Kidney (tissue), 14 donors: ENCODE data around the gene ATP11B. TPM values are rescaled to one million over a fixed set of nuclear protein-coding genes. Genes with fewer than 3 reads are reported as not detected.

Experiments used
- DNase-seq, 5 donors: peaks; one replicate each; pipeline ENCODE4 v3.0.0-alpha.2; 2013 to 2020
- FAIRE-seq: peaks from 2 replicates; lab custom pipeline; 2012; peaks lifted over from hg19 to GRCh38; lab: Jason Lieb, UNC
- H3K27ac ChIP-seq, 2 donors: one replicate each; pipeline ENCODE4 v1.7.0; 2013; ENCODE audit warnings: low read depth in 2 of 2, low read length in 2 of 2, inconsistent platforms in 1 of 2
- H3K27me3 ChIP-seq: one replicate; pipeline ENCODE4 v1.7.1; 2013; ENCODE audit warnings: low read length, inconsistent platforms; ENCODE audit not compliant: control insufficient read depth, insufficient read depth
- H3K36me3 ChIP-seq, 3 donors: one replicate each; pipeline versions ENCODE4 v1.7.0 to v1.7.1; 2013; ENCODE audit warnings: low read length in 3 of 3, control low read depth in 1 of 3, inconsistent platforms in 1 of 3; ENCODE audit not compliant: insufficient read depth in 3 of 3, control insufficient read depth in 2 of 3
- H3K4me1 ChIP-seq, 3 donors: one replicate each; pipeline versions ENCODE4 v1.7.0 to v1.7.1; 2013; ENCODE audit warnings: low read length in 3 of 3, inconsistent platforms in 1 of 3, low read depth in 1 of 3; ENCODE audit not compliant: control insufficient read depth in 2 of 3, insufficient read depth in 2 of 3
- H3K4me3 ChIP-seq, 3 donors: one replicate each; pipeline versions ENCODE4 v1.7.0 to v1.8.1; 2013; ENCODE audit warnings: low read length in 3 of 3, control low read depth in 1 of 3, inconsistent platforms in 1 of 3
- H3K9ac ChIP-seq, 3 donors: one replicate each; pipeline versions ENCODE4 v1.7.0 to v1.7.1; 2013; ENCODE audit warnings: low read length in 3 of 3, control low read depth in 1 of 3, inconsistent platforms in 1 of 3
- H3K9me3 ChIP-seq, 3 donors: one replicate each; pipeline versions ENCODE4 v1.7.0 to v1.7.1; 2013; ENCODE audit warnings: low read length in 3 of 3, control low read depth in 1 of 3, inconsistent platforms in 1 of 3; ENCODE audit not compliant: control insufficient read depth in 2 of 3, insufficient read depth in 1 of 3
- CTCF ChIP-seq: IDR thresholded peaks from 3 replicates; pipeline ENCODE4 v1.5.1; 2012; ENCODE audit warnings: mild to moderate bottlenecking, moderate library complexity, borderline replicate concordance; ENCODE audit not compliant: insufficient read depth; ENCODE audit errors: extremely low read depth
- intact Hi-C: fragments of 100-400 bp; cut with DNase I; formaldehyde crosslinking; loops from one replicate; pipeline ENCODE4 v1.11.1; 2022
- polyA plus RNA-seq: library from polyadenylated mRNA; stranded (reverse); fragments of 350-450 nt; fragmentation: Illumina TruSeq; extraction: RNeasy Lipid Tissue Mini Kit (QIAGEN cat#74804); gene quantifications from one replicate; pipeline ENCODE4 v1.2.3, GENCODE V29; 2014; ENCODE audit warnings: low read depth, low replicate concordance; ENCODE audit not compliant: insufficient read depth
- total RNA-seq: library from RNA; stranded (reverse); fragmentation: NEBNext Ultra II Directional; extraction: Animal tissue kit (Norgen Biotek cat#: 25700); gene quantifications from one replicate; pipeline ENCODE4 v1.2.1, GENCODE V29; 2021
- donor health status: control.
- donor health status: control.
- donor health status: control.
- donor health status: control.
- donor health status: control.
- donor health status: DM: yes; HTN: yes; CAD: no.
- donor health status: Normal renal cell carcinoma (clear cell type).

ATP11B gene
- total and polyA plus RNA-seq, 2 donors from 2014 or later, result 8.0 to 65.0 TPM

GRCh38 chr3:182909318-182910040 is 116.2 kb downstream of the ATP11B start:
- Histone ChIP-seq H3K4me1 (no peaks in the 10 kb centered on the region), H3K9me3 (no peaks in the 10 kb centered on the region), H3K27me3 (no peaks in the 10 kb centered on the region), H3K27ac (no peak overlapping the region), H3K4me3 (no peak overlapping the region), H3K9ac (no peak overlapping the region), H3K36me3 (peaks cover 0 to 7% (median 3%) of the 10 kb centered on the region in 3 donors)
- TF ChIP-seq CTCF, result peak; percentile 31
- intact Hi-C loops, result no loop called here
- FAIRE-seq (peak; percentile 46), DNase-seq (peak in 2 of 5 donors; percentile 19 to 38)

GRCh38 chr3:182910936-182911781 is 117.9 kb downstream of the ATP11B start:
- Histone ChIP-seq H3K4me1 (no peaks in the 10 kb centered on the region), H3K36me3 (peaks cover under 1 to 3% (median 2%) of the 10 kb centered on the region in 3 donors), H3K27ac (no peak overlapping the region), H3K9me3 (no peaks in the 10 kb centered on the region), H3K27me3 (no peaks in the 10 kb centered on the region), H3K4me3 (no peak overlapping the region), H3K9ac (no peak overlapping the region)
- DNase-seq (no peak), FAIRE-seq (no peak)
- intact Hi-C loops, result no loop called here
- no peak for TF ChIP-seq CTCF

GRCh38 chr3:182911782-182912111 is 118.4 kb downstream of the ATP11B start:
- peaks cover 0 to 3% (median 2%) of the 10 kb centered on the region in 3 donors for H3K36me3 ChIP-seq
- no peak for FAIRE-seq
- no peak for TF ChIP-seq CTCF

More at GRCh38 chr3:182911782-182912111, 118.4 kb downstream of the ATP11B start:
- no peak for DNase-seq
- no peaks in the 10 kb centered on the region for H3K9me3 ChIP-seq
- intact Hi-C loops, result no loop called here
- no peak overlapping the region for H3K27ac ChIP-seq
- no peaks in the 10 kb centered on the region for H3K4me1 ChIP-seq
- no peaks in the 10 kb centered on the region for H3K27me3 ChIP-seq
- no peak overlapping the region for H3K4me3 ChIP-seq
- no peak overlapping the region for H3K9ac ChIP-seq
